Measurements from ENCODE around the gene ENOX1.
"Not testable (repeated sequence)": the region's sequence is repeated elsewhere in the genome, so short reads cannot be mapped to it uniquely, and the experiment has no call there.

The ENOX1 gene

DNA sequence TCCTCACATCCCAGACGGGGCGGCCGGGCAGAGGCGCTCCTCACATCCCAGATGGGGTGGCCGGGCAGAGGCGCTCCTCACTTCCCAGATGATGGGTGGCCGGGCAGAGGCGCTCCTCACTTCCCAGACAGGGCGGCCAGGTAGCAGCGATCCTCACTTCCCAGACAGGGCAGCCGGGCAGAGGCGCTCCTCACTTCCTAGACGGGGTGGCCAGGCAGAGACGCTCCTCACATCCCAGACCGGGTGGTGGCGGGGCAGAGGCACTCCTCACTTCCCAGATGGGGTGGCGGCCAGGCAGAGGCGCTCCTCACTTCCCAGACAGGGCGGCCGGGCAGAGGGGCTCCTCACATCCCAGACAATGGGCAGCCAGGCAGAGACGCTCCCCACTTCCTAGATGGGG is 370.4 kb downstream of the ENOX1 start:
- not testable (repeated sequence) for DNase-seq

- not testable (repeated sequence) for DNase-seq
These were observed 370.8 kb downstream of the ENOX1 start for GRCh38 chr13:43415903-43416391.

- no peak for DNase-seq
These were observed 372.7 kb downstream of the ENOX1 start for GRCh38 chr13:43414111-43414510.

DNA sequence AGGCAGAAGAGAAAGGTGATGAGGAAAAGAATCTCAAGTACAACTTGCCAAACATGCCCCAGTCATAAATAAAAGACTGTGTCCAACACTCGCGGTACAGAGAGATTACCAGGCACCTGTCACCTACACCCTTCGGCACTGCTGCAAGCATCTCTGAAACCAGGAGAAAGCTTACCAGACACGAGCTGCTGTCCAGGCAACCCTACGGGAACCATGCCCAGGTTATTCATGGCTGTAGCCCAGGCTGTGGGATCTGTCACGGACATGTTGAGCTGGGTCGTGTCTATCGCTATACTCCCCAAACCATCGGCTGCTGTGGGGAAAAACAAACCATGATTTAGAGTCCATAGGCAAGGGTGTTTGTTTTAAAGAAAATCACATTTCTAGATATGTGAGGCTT is 375.0 kb downstream of the ENOX1 start:
- no peak for DNase-seq

DNA sequence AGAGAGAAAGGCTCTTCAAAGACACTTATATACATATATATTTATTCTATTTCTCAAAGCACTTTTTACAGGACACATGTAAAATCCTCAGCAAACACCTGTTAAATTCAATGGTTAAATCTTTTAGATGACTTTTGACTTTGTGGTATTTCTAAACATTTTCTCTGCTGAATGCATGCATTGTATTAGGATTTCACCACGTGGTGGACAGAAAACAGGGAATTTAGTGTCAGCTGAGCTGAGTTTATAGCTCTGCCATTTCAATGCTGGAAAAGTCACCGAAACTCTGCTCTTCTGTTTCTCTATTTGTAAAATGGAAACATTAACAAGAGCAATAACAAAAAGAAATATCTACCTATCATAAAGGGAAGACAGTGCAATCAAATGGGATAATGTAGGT is 375.6 kb downstream of the ENOX1 start:
- no peak for DNase-seq

DNA sequence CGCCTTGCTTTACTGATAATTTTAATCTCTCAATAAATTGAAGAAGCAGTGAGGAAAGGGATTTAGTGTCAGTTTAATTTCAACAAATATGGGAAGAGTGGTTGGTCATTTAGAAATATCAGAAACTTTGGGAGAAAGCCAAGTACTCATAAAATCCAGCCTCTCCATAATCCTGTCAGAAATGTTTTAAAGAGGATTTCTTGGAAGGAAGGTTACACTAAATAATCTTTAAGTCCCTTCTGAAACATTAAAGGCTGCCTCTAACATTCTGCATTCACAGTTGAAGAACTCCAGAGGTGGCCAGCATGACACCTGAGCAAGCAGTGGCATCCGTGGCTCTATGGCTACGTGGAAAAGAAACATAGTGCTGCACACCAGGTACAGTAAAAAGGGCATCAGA is 378.5 kb downstream of the ENOX1 start:
- no peak for DNase-seq

DNA sequence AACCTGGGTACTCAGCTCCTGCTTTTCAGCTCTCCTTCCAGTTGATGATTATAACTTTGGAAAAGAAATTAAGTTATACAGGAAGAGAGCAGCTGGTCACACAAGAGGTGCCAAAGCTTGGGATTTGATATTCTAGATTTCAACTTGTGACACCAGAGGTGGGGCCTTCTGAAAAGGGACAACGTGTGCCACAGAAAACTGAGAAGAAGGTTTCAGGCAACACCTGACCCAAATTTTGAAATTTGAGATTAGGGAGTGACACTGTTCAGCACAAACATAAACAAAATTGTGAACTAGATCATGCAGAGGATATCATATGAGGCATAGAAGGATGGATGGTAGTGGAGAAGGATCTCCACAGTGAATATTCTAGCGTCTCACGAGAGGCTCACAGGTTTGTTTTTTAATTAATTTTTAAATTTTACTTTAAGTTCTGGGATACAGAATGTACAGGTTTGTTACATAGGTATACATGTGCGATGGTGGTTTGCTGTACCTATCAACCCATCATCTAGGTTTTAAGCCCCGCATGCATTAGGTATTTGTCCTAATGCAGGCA is 379.7 kb downstream of the ENOX1 start:
- DNase-seq, result no peak

DNA sequence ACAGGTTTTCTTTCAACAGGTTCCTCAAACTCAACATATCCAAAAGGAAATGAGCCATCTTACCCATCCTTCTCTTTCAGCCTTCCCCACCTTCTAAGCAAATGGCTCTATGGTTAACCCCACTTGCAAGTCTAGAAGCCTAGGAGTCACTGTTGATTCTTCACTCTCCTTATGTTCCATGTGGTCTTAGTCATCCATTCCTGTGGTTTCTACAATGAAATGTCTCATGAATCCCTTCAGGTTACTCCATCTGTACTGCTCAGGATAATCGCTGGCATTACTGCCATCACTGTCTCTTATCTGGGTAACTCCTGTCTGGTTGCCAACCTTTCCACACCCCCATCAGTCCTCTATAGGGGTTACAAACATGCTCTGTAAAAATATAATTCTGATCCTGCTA is 381.3 kb downstream of the ENOX1 start:
- DNase-seq, result no peak

- no peak for DNase-seq
These were observed 384.4 kb downstream of the ENOX1 start for GRCh38 chr13:43402380-43402779.

- no peak for DNase-seq
These were observed 385.4 kb downstream of the ENOX1 start for GRCh38 chr13:43401361-43401760.

GRCh38 chr13:43397111-43397510 is 389.7 kb downstream of the ENOX1 start:
- DNase-seq, result no peak

GRCh38 chr13:43391036-43391435 is 395.7 kb downstream of the ENOX1 start:
- DNase-seq, result no peak

GRCh38 chr13:43390619-43391018 is 396.2 kb downstream of the ENOX1 start:
- DNase-seq, result no peak

- no peak for DNase-seq
These were observed 396.8 kb downstream of the ENOX1 start for GRCh38 chr13:43389983-43390382.

GRCh38 chr13:43389573-43389972 is 397.2 kb downstream of the ENOX1 start:
- DNase-seq, result no peak

DNA sequence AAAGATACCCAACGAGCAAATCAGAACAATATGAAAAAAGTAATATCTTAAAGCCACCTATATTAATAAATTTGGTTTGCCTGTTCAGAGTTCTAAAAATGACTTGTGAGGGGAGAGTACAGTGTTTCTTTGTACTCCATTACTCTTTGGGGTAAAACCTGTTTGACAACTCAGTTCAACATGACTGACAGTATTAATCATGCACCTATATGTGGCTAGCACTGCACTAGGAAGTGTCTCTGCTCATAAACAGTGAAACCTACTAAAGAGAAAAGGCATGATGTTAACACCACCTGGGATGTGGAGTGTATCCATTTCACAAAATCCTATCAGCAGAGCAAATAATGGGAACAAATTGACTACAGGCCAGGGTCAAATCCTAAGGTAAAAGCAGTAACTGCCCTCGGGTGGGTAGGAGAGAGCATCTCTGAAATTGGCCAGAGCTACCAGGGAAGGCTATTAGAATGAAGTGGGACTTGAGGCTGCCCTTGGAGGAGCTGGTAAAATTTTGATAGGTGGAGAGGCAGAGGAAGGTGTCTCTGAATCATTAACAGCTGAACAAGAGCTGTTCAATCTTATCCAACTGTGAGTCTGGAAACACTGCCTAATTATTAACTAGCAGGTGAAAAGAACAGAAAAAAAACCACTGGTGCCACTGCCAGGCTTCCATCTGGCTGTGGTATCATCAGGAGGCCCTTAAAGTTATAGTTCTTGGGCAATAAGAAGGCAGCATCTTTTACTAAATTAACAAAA is 398.3 kb downstream of the ENOX1 start:
- no peak for DNase-seq

DNA sequence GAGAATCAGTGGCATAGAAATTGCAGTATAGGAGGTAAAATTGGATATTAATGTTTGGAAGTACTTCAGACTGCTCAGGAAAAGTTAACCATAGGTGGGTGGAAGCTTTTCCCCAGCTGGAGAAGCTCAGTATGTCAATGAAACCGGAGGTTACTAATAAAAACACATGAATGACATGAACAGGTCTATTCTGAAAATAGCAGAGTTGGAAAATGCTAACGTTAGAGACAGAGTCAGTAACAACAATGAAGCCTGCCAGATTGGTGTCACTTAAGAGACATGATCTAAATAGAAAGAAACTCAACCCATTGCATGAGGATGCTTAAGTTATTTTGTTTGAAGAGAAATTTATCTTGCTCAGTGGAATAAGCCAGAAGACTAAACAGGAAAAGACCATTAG is 398.9 kb downstream of the ENOX1 start:
- DNase-seq, result no peak

DNA sequence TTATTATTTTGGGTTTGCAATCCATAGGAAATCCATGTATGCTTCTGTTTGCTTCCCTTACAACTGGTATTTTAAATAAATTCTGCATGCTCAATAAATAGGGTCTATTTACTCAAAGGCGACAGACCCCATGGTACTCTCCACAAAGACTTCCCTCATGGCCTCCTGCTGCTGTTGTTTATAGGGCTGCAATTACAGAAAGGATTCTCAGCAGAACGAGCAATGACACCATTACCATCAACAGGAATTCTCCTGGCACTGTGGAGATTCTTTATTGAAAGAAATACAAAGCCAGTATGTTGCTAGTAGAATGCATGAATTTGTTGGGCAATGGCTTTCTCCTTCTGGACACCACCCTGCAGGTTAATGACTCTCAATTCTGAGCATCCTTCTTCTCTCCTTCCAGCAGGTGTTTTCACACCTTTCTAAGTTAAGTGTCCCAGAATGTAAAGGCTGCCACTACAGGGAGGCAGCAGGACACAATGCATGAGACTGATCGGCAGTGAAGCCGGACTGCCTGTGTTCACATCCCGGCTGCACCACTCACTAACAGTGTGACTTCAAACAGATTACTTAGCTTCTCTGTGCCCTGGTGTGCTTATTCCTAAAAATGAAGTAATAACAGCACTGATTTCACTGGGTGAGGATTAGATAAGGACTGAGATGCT is 403.1 kb downstream of the ENOX1 start:
- no peak for DNase-seq

- no peak for DNase-seq
These were observed 407.0 kb downstream of the ENOX1 start for GRCh38 chr13:43379738-43380137.

DNA sequence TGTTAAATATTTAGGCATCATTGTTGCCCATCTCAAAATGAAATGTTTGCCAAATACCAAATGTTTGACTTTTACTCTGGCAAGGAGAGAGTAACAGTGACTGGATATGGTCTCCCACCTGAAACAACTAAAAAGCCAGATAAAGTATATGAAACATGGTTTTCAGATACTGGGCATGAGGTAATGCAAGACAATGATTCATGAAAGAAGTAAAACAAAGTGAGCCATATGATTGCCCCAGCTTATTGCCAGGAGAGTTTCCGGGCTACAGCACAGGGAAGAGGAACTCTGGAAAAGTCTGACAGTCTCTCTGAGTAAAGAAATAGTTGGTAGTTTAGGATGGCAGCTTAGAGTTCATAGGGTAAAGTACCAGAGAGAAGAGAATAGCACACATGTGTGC is 408.8 kb downstream of the ENOX1 start:
- no peak for DNase-seq

- no peak for DNase-seq
These were observed 409.6 kb downstream of the ENOX1 start for GRCh38 chr13:43377149-43377548.

DNA sequence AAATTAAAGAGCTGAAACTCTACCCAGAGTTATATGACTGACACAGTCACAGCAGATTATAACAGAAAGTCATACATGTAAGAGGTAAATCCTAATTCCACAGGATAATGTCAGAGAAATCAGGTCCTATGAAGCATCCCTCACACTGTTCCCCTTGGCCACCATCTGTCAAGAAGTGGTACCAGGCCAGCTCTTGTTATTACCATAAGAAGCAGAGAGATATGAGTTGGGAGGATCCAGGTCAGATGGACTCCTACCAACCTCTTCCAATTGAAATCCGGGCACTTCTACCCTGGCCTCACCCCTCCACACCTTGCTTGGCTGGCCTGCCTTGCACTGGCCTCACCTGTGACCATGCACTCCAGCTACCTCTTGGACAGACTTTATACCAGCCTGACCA is 410.2 kb downstream of the ENOX1 start:
- DNase-seq, result no peak

DNA sequence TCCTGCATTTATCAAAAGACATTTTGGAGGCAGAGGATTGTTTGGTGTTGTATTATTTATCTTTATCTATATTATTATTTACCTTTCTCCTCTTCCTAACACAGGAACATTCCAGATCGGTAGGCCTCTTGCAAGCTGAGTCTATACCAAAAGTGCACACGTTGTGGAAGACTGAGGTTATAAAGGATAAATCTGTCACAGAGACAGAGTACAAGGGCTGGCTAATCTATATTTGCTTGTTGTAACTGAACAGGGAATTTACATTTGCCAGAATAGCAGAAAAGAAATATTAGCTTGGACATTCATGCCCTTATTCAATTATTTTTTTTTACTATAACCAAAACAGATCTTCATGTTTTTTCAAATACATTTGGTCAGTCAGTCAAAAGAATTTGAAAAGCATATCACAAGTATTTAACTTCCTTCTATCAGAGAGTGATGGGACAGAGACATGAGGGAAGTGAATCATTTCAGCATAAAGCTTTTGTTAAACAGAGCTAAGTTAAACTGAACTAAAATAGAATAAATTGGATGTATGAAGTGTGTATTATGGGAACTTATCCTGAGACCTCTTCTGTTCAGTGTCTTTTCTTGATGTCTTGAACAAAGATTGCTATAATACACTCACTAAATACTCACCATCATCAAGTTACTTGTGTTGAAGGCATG is 410.8 kb downstream of the ENOX1 start:
- no peak for DNase-seq

DNA sequence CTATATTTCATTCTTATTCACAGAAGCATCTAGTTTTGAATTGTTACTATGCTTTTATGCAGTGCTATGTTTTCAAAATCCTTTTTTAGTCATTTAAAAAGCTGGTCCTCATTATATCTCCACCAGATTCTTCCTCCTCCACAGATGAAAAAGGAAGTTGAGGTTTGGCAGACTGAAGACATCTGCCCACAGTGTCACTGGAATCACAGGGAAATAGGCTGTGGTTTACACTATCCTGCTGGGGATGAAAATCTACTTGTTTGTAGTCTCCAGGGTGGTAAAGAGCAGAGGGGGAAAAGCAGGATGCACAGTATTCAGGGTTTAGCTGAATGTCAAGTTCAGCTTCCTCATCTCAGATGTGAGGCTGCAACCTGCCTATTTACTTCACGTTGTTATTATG is 412.2 kb downstream of the ENOX1 start:
- no peak for DNase-seq
